Vagina (tissue), 2 donors: ENCODE results near the gene NUP188. TPM values are rescaled to one million over a fixed set of nuclear protein-coding genes. Genes with fewer than 3 reads are reported as not detected.
"Not testable (repeated sequence)": the region's sequence is repeated elsewhere in the genome, so short reads cannot be mapped to it uniquely, and the experiment has no call there.

Source experiments
- DNase-seq, 2 donors: peaks; one replicate each; pipeline ENCODE4 v3.0.0-alpha.2; 2017; ENCODE audit errors: extremely low spot score in 2 of 2
- H3K27ac ChIP-seq: fragments of 200-600 bp; sonication (generic); one replicate; pipeline ENCODE4 v1.5.1; 2019
- H3K27me3 ChIP-seq: fragments of 200-600 bp; sonication (generic); one replicate; pipeline ENCODE4 v1.5.1; 2019
- H3K36me3 ChIP-seq, 2 donors: fragments of 200-600 bp; sonication (generic); one replicate each; pipeline ENCODE4 v1.5.1; 2017 to 2019
- H3K4me1 ChIP-seq: fragments of 200-600 bp; sonication (generic); one replicate; pipeline ENCODE4 v1.5.1; 2019
- H3K4me3 ChIP-seq, 2 donors: fragments of 200-600 bp; sonication (generic); 1 replicate in 1 of 2; 2 replicates in 1 of 2; pipeline ENCODE4 v1.5.1; 2016 to 2019
- H3K9me3 ChIP-seq: fragments of 200-600 bp; sonication (generic); one replicate; pipeline ENCODE4 v1.5.1; 2019
- POLR2A ChIP-seq, 2 donors: fragments of 450-650 bp; IDR thresholded peaks; one replicate each; pipeline ENCODE4 v1.6.1; 2017; ENCODE audit warnings: antibody characterized with exemption in 2 of 2, mild to moderate bottlenecking in 2 of 2, moderate library complexity in 2 of 2
- POLR2AphosphoS5 ChIP-seq, 2 donors: sonication (generic); formaldehyde crosslinking; IDR thresholded peaks; one replicate each; pipeline ENCODE4 v1.9.0; 2017; ENCODE audit warnings: antibody characterized with exemption in 2 of 2, mild to moderate bottlenecking in 2 of 2, low read depth in 1 of 2; ENCODE audit not compliant: insufficient read depth in 1 of 2
- intact Hi-C: fragments of 100-400 bp; cut with DNase I; formaldehyde crosslinking; loops from one replicate; pipeline ENCODE4 v1.15.1; 2023
- total RNA-seq: library from RNA; depleted of rRNA; stranded (reverse); fragments of >200 nt; gene quantifications from one replicate; pipeline ENCODE4 v1.2.3, GENCODE V29; 2016
- TF ChIP-seq, protein P1 (sequence below), 3 experiments: fragments of 450-650 bp in 2 of 3; fragments of 200-600 bp in 1 of 3; sonication (generic) in 1 of 3; IDR thresholded peaks; one replicate each; pipeline ENCODE4 v1.5.1; 2017 to 2019; ENCODE audit warnings: antibody characterized with exemption in 3 of 3, mild to moderate bottlenecking in 2 of 3, moderate library complexity in 2 of 3

The NUP188 gene
- total RNA-seq, 1 donor from 2014 or later: 69.0 TPM

DNA sequence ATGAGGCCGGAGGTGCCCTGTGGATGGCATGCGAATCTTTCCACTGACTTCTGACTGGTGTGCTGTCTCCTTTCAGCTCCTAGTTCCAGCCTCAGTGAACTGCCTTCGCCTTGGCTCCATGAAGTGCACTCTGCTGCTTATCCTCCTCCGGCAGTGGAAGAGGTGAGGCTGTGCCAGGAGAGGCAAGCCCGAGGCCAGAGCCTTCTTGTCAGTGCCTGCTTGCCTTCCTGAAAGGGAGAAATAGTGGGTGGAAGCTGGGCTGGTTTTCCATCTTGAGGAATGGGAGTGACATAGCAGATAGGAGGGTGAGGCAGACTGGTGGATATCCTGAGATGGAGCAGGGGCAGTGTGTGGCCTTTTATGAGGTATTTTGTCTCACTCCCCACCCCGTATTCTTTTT is 51.0 kb downstream of the NUP188 start:
- peaks cover 0 to 99% of the 10 kb centered on the region in 2 donors for H3K36me3 ChIP-seq

GRCh38 chr9:128999581-129000206 is 52.2 kb downstream of the NUP188 start:
- intact Hi-C loops: no loop called here
- Histone ChIP-seq H3K9me3 (no peaks in the 10 kb centered on the region), H3K27me3 (no peaks in the 10 kb centered on the region), H3K27ac (no peak overlapping the region), H3K36me3 (peaks cover 0 to 87% of the 10 kb centered on the region in 2 donors), H3K4me3 (no peak overlapping the region), H3K4me1 (no peaks in the 10 kb centered on the region)
- TF ChIP-seq, protein P1, sequence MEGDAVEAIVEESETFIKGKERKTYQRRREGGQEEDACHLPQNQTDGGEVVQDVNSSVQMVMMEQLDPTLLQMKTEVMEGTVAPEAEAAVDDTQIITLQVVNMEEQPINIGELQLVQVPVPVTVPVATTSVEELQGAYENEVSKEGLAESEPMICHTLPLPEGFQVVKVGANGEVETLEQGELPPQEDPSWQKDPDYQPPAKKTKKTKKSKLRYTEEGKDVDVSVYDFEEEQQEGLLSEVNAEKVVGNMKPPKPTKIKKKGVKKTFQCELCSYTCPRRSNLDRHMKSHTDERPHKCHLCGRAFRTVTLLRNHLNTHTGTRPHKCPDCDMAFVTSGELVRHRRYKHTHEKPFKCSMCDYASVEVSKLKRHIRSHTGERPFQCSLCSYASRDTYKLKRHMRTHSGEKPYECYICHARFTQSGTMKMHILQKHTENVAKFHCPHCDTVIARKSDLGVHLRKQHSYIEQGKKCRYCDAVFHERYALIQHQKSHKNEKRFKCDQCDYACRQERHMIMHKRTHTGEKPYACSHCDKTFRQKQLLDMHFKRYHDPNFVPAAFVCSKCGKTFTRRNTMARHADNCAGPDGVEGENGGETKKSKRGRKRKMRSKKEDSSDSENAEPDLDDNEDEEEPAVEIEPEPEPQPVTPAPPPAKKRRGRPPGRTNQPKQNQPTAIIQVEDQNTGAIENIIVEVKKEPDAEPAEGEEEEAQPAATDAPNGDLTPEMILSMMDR (IDR thresholded peaks at IDR 0.05): no peak
- TF ChIP-seq POLR2AphosphoS5 (IDR thresholded peaks at IDR 0.05; ENCODE audit: insufficient read depth in 1 of 2, low read depth in 1 of 2) (no peak), POLR2A (IDR thresholded peaks at IDR 0.05) (no peak)
- DNase-seq: no peak

More for the DNA sequence above, 51.0 kb downstream of the NUP188 start:
- no peak overlapping the region for H3K27ac ChIP-seq
- no peak for DNase-seq
- TF ChIP-seq POLR2A (IDR thresholded peaks at IDR 0.05) (no peak), POLR2AphosphoS5 (IDR thresholded peaks at IDR 0.05; ENCODE audit: insufficient read depth in 1 of 2, low read depth in 1 of 2) (no peak)
- TF ChIP-seq, protein P1 (IDR thresholded peaks at IDR 0.05): no peak
- no peaks in the 10 kb centered on the region for H3K4me1 ChIP-seq
- no peaks in the 10 kb centered on the region for H3K27me3 ChIP-seq
- no peaks in the 10 kb centered on the region for H3K9me3 ChIP-seq
- intact Hi-C loops: no loop called here
- no peak overlapping the region for H3K4me3 ChIP-seq

DNA sequence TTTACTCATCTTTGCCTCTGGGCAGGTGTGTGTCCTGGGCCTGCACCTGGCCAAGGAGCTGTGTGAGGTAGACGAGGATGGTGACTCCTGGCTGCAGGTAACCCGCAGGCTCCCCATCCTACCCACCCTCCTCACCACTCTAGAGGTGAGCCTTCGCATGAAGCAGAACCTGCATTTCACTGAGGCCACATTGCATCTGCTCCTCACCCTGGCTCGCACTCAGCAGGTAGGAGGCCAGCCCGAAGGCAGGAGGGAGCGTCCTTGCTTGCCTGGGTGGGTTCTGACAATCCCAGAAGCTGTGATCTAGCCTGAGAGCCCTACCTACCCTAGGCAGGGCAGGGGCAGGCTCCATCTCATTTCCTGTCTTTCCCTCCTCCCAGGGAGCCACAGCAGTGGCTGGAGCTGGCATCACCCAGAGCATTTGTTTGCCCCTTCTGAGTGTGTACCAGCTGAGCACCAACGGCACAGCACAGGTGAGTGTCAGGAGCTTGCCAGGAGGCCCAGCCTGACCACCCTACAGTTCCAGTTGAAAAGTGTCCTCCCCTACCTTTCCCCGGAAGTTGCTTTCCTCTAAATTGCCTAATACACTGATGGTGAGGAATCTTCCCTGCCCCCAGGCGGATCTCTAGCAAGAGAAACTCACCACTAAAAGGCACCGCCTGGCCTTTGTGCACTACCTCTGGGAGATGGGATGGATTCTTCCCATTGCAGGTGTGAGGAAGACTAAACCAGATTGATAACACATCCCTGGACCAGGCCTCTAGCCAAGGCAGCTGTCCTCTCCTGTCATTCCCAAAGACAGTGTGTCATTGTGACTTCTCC is 54.2 kb downstream of the NUP188 start:
- intact Hi-C loops: no loop called here
- no peak overlapping the region for H3K27ac ChIP-seq

GRCh38 chr9:129002992-129003391 is 55.5 kb downstream of the NUP188 start:
- Histone ChIP-seq H3K36me3 (peaks cover 0 to 71% of the 10 kb centered on the region in 2 donors), H3K4me1 (peaks cover 18% of the 10 kb centered on the region), H3K27me3 (no peaks in the 10 kb centered on the region), H3K9me3 (no peaks in the 10 kb centered on the region), H3K27ac (no peak overlapping the region), H3K4me3 (no peak overlapping the region)
- no peak for DNase-seq
- TF ChIP-seq POLR2A (IDR thresholded peaks at IDR 0.05) (no peak), POLR2AphosphoS5 (IDR thresholded peaks at IDR 0.05; ENCODE audit: insufficient read depth in 1 of 2, low read depth in 1 of 2) (no peak)
- TF ChIP-seq, protein P1 (IDR thresholded peaks at IDR 0.05): no peak
- intact Hi-C loops: no loop called here

More for the DNA sequence above, 54.2 kb downstream of the NUP188 start:
- Histone ChIP-seq H3K4me1 (peaks cover 6% of the 10 kb centered on the region), H3K9me3 (no peaks in the 10 kb centered on the region), H3K27me3 (no peaks in the 10 kb centered on the region), H3K4me3 (no peak overlapping the region), H3K36me3 (peaks cover 0 to 78% of the 10 kb centered on the region in 2 donors)
- DNase-seq: no peak
- TF ChIP-seq, protein P1 (IDR thresholded peaks at IDR 0.05): no peak
- TF ChIP-seq POLR2A (IDR thresholded peaks at IDR 0.05) (no peak), POLR2AphosphoS5 (IDR thresholded peaks at IDR 0.05; ENCODE audit: insufficient read depth in 1 of 2, low read depth in 1 of 2) (no peak)

GRCh38 chr9:129004173-129004572 is 56.7 kb downstream of the NUP188 start:
- H3K27me3 ChIP-seq, H3K4me3 ChIP-seq, intact Hi-C loops, H3K9me3 ChIP-seq, DNase-seq, H3K27ac ChIP-seq: not testable (repeated sequence)
- peaks cover 23% of the 10 kb centered on the region for H3K4me1 ChIP-seq
- peaks cover 0 to 62% of the 10 kb centered on the region in 2 donors for H3K36me3 ChIP-seq
